GM21717 (cell line): Measurements from ENCODE around the gene ZBED4.

ENCODE experiments used
- ATAC-seq: cut with Tn5 transposase; IDR thresholded peaks from one replicate; pipeline ENCODE4 v1.9.1; 2021; ENCODE audit warnings: mild to moderate bottlenecking, moderate library complexity; ENCODE audit not compliant: unreplicated experiment

Gene ZBED4

GRCh38 chr22:49917974-49918910 lies 64.6 kb downstream of the ZBED4 start, which contains the start of the genes ALG12 and CRELD2:
Gene ALG12, minus strand, starts transcription at chr22:49918438. Its CDS starts 4,673 bp downstream, at chr22:49913765.
Gene CRELD2, plus strand, starts transcription at chr22:49918634. Its CDS starts 136 bp downstream, at chr22:49918770.
- peak; percentile 70 for ATAC-seq

DNA sequence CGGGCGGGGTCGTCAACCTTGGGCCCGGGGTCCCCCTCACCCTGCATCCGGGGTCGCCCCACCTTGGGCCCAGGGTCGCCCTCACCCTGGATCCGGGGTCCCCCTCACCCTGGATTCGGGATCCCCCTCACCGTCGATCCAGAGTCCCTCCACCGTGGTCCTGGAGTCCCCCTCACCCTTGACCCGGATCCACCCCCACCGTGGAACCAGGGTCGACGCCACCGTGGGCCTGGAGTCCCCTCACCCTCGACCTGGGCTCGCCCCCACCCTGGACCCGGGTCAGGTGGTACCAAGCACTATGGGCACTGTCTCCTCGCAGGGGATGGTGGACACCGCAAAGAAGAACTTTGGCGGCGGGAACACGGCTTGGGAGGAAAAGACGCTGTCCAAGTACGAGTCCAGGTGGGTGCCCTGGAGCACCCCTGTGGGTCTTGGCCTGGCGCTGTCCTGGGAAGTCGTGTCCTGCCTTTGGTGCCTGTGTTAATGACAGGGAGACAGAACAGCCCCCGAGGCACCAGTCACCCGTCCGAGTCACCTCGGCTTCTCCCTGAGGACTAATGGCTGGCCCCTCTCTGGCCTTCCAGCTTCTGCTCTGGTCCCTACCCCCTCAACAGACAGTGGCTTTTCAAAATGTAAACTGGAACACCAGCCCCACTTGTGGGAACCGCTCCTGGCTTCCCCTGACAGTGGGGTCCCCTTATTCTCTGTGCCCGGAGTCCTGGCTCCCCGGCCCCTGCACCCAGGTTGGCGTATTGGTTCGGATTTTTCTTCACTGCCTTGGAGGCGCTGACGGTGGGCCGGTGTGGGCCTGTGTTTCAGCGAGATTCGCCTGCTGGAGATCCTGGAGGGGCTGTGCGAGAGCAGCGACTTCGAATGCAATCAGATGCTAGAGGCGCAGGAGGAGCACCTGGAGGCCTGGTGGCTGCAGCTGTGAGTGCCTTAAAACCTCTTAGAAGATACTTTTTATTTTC lies 65.6 kb downstream of the ZBED4 start:
- no peak for ATAC-seq

GRCh38 chr22:49920859-49921258 lies 67.2 kb downstream of the ZBED4 start:
- no peak for ATAC-seq

DNA sequence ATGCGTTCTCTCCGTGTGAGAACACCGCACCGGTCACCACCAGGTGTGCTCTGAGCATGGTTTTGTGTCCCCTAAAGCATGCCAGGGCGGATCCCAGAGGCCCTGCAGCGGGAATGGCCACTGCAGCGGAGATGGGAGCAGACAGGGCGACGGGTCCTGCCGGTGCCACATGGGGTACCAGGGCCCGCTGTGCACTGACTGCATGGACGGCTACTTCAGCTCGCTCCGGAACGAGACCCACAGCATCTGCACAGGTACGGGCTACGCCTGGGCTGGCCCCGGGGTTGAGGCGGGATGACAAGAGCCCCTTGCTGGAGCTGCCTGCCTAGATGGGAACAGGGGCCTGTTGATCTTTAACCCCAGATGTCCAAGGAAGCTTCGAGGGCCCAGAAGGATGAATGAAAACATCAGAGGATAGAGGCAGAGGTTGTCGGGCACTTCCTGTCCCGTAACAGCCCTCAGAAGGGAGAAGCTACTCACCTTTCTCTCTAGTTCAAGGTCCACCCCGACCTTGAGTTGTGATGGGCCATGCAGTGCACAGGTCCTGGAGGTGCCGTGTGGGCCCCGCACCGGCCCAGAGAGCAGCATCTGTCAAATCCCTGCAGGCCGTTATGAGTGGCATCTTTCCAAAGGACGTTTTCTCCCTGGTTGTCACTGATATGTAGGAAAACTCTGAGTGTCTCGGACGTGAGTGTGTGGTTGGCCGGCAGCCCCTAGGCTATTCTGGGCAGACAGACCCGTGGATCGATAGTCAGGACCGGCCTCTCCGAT lies 68.0 kb downstream of the ZBED4 start:
- ATAC-seq = no peak

DNA sequence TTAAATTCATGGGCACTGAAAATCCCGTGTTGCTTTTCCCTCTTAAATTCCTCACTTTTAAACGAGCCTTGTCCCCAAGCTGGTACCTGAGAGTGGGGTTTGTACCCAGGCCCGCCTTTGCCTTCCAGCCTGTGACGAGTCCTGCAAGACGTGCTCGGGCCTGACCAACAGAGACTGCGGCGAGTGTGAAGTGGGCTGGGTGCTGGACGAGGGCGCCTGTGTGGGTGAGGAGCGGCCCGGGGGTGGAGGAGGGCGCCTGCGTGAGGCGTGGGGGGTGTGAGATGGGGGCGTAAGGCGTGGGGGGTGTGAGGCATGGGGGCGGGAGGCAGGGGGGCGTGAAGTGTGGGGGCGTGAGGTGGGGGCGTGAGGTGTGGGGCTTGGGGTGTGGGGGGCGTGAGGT lies 68.8 kb downstream of the ZBED4 start:
- ATAC-seq = no peak

- ATAC-seq = no peak
Observed at GRCh38 chr22:49922926-49923325, 69.3 kb downstream of the ZBED4 start.

GRCh38 chr22:49923445-49923844 lies 69.8 kb downstream of the ZBED4 start:
- no peak for ATAC-seq

DNA sequence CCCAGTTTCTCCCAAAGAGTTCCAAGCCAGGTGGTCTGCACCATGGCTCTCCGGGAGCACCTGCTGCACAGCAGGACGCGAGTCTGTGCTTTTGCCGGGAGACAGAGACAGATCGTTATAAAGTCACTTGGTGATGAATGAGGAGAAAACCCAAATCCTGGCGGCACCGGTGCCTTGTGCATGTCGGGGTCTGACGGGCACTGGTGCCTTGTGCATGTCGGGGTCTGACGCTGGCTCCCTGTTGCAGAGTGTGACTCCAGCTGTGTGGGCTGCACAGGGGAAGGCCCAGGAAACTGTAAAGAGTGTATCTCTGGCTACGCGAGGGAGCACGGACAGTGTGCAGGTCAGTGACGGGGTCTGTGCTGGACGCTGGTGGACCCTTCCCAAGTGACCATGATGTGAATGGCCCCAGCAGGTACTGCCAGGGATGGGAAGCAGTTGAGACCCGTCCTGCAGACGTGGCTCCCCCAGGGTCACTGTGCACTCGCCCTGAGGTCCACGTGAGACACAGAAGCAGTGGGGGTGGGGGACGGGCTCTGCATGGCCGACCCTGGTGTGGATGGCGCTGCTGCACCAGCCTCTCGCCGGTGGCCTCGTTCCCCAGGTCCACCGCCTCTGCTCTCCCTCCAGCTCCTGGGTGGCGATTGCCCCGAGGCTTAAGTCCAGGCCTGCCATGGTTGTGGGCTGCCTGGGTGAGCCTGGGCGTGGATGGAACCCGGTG lies 70.6 kb downstream of the ZBED4 start:
- no peak for ATAC-seq

GRCh38 chr22:49925525-49926128 lies 72.0 kb downstream of the ZBED4 start:
- peak; percentile 39 for ATAC-seq

GRCh38 chr22:49926916-49927315 lies 73.3 kb downstream of the ZBED4 start:
- ATAC-seq = no peak

DNA sequence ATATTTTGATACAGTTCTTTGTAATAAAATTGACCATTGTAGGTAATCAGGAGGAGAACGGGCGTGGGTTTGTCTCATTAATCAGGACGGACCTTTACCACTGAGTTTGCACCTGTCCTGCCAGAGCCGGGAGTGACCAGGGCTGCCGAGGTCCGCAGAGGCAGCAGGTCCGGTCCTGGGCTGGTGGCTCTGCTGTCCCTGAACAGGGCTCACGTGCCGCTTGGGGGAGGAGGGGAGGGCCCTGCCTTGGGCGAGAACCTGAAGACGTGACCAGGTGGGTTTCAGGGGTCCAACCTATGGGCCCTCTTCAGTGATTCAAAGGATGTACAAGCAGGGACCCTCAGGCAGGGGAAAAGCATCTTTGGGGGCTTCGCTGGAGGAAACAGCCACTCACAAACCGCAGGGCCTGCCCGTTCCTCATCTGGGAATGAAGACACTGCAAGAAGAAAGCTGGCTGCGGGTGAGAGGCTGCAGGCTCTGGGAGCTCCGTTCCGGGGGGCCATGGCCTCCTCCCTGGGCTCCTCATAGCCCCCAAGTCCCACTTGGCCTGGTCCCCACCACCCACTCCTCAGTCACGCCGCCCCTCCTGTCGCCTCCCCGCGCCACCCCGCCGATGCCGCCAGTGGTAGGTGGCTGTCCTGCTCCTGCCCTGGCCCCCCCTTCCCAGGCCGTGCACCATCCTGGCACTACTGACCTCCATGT lies 74.0 kb downstream of the ZBED4 start:
- ATAC-seq = no peak

- ATAC-seq = no peak
Observed at GRCh38 chr22:49928185-49928495, 74.5 kb downstream of the ZBED4 start.

DNA sequence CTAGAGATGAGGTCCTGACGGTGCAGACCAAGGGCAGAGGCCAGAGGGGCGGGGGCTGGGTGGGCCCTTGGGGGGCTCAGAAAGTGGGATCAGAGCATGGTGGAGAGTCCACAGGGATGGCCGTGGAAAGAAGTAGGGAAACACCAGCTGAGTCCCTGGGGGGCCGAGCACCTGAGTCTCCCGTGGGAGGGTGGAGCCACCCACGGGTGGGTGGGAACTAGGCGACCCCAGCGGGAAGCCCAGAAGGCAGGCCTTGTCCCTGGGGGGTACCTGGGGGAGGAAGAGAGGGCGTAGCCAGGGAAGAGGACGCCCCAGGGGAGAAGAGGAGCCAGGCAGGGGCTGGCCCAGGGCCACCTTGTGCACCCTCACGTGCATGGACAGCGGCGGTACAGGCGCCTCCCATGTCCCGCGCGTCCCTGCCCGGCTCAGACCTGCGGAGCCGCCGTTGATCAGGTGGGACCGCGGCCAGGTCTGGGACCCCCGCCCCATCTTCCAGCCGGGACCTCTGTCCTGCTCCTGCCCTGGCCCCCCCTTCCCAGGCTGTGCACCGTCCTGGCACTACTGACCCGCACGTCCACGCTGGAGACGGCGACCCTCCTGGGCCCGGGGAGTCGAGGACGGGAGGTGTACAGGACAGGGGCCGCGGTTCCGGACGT lies 75.0 kb downstream of the ZBED4 start:
- no peak for ATAC-seq

- ATAC-seq = no peak
Observed at GRCh38 chr22:49929211-49929979, 75.8 kb downstream of the ZBED4 start.

DNA sequence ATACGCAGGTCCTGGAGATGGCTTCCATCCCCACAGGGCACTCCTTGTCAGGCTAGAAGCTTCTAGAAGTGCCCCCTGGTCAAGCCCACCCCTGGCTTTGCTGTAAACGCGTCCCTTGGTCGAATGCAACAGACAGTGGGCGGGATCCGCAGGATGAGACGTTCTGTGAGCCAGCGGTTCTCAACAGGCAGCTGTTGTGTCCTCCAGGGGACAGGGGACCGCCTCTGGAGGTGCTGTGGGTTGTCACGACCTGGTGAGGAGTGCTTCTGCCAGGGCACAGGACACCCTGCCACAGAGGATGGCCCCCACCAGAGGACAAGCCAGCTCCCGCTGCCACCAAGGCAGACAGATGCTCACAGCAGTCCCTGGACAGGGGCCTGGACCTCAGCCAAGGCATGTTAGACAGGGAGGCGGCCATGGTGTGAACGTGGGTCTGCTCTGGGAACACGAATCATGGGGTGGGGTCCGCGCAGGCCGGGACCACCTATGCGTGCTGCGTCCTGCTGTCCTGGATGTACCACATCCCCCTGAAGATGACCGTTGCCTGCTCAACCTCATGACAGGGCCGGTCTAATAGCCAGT lies 76.4 kb downstream of the ZBED4 start:
- ATAC-seq = no peak

DNA sequence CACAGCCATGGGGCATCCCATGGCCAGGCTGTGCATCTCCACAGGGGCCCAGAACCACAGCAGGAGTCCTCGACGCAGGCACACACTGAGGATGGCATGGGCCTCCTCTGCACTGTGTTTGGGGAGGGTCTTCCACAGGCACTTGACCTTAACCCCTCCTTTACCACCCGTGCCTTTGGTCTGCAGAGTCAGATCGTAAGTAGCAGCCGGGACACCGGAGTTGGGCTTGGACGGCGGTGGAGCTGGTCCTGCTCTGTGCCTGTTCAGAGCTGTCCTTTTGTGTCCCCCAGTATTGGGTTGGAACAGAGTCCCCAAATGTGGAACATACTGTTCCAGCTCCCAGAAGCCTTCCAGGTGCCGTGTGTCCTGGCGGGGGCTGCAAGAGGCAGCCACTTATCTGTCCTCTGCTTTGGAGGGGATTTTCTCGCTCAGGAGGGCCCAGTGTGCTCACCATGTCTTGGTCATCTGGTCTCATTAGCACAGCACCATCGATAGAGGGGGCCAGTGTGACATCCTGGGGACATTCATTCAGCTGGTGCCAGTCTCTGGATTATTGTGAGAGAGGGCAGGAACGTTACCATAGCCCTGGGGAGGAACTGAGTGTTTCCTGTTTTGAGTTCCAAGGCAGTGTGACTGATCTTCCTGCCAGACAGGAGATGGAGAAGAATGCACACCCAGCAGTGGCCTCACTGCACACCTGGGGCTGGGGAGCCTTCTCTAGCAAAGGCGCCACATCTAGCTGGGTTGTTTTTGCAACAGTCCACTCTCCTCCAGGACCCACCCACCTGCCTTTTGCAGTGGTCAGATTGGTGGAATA lies 77.2 kb downstream of the ZBED4 start:
- ATAC-seq = no peak
